GM19043 (cell line): Measurements from ENCODE around the gene IFNGR2.
"Not testable (repeated sequence)": the region's sequence is repeated elsewhere in the genome, so short reads cannot be mapped to it uniquely, and the experiment has no call there.

Experiments used
- ATAC-seq: cut with Tn5 transposase; IDR thresholded peaks from one replicate; pipeline ENCODE4 v1.9.1; 2021; ENCODE audit warnings: low read depth; ENCODE audit not compliant: unreplicated experiment

The IFNGR2 gene

DNA sequence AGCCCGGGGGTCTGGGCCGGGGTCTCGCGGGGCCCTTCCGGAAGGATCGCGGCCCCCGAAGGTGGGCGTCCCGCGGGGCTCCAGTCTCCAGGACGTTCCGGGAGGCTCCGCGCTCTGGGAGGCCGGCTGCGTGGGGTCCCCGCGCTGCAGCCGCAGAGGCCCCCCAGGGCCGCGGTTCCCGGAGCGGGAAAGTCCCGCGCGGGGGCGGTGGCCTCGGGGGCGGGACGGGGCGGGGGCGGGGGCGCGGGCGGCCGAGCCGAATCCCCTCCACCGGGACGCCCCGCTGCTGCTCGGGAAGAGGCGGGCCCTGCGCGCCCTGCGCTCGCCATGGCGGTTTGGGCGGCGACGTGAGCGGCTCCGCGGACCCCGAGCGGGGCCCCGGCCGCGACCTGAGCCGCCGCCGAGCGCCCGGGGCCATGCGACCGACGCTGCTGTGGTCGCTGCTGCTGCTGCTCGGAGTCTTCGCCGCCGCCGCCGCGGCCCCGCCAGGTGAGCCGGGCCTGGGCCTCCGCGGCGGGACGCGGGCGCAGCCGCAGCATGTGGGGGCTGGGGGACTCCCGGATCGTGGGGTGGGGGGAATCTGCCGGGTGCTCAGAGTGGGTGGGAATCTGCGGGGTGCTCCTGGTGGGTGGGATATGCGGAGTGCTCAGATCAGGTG, at the start of gene IFNGR2:
TSS of gene IFNGR2 (plus strand) at position 286 of the 658 bp plus-strand sequence. CDS start at position 417, 131 bp downstream.
- ATAC-seq = no peak

DNA sequence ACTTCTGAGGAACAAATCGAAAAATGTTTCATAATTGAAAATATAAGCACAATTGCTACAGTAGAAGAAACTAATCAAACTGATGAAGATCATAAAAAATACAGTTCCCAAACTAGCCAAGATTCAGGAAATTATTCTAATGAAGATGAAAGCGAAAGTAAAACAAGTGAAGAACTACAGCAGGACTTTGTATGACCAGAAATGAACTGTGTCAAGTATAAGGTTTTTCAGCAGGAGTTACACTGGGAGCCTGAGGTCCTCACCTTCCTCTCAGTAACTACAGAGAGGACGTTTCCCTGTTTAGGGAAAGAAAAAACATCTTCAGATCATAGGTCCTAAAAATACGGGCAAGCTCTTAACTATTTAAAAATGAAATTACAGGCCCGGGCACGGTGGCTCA, 47.9 kb upstream of the IFNGR2 start:
- ATAC-seq = no peak

- no peak for ATAC-seq
Measured at GRCh38 chr21:33355996-33356395, 47.2 kb upstream of the IFNGR2 start.

DNA sequence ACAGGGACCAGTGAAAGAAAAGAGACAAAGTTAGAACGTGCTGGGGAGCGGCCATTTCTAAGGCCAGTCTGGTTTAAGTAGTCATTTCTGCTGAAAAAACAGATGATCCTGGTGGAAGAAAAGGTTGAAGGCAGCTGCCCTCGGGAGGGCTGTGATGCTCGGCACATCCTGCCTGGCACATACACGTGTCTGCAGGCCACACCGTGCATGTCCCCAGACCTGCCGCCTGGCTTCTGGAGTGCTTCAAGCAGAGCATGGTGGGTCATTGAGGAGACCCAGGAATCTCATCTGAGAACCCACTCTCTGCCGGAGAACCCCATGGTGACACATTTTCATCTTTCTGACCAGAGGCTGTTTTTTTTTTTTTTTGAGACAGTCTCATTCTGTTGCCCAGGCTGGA, 46.0 kb upstream of the IFNGR2 start:
- ATAC-seq = no peak

GRCh38 chr21:33359446-33359845, 43.8 kb upstream of the IFNGR2 start:
- no peak for ATAC-seq

DNA sequence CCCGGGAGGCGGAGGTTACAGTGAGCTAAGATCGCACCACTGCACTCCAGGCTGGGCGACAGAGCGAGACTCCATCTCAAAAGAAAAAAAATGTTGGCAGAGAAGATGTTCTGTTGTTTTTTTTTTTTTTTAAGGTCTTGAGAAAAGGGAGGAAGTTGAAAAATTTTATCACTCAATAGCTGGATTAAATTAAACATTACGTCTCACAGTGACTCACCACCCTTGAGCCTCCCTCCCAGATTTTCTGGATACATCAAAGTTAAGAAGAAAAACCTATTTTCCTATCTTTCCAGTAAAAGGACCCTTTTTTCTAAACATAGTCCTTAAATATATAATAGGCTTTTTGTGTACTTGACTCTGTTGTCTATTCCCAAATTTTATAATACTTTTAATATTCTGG, 42.9 kb upstream of the IFNGR2 start:
- ATAC-seq = no peak

GRCh38 chr21:33360881-33361602, 42.2 kb upstream of the IFNGR2 start:
- ATAC-seq = peak; percentile 85

DNA sequence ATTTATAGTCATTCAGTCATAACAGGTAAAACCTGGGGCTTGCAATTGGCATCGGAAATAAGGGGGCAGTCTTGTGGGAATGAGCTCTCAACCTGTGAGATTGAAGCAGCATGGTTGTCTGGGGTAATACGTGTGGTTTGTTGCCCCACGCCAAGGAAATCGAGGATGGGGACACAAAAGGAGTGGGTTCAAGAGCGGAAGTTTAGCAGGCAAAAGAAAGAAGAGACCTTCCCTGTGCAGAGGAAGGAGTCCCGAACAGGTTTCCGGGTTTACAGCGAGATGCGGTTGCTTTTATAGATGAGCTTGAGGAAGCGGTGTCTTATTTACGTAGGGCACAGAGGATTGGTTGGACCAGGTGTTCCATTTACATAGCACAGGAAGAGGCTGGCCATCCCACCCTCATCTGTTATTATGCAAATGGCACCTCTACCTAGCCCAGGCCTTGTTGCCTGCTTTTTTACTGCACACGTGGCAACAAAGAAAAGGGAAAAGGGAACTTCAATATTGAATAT, 41.1 kb upstream of the IFNGR2 start:
- no peak for ATAC-seq

- ATAC-seq = not testable (repeated sequence)
Measured at GRCh38 chr21:33363911-33364609, 39.2 kb upstream of the IFNGR2 start.

GRCh38 chr21:33364830-33365229, 38.4 kb upstream of the IFNGR2 start:
- no peak for ATAC-seq

GRCh38 chr21:33367309-33367973, 35.8 kb upstream of the IFNGR2 start:
- ATAC-seq = no peak

DNA sequence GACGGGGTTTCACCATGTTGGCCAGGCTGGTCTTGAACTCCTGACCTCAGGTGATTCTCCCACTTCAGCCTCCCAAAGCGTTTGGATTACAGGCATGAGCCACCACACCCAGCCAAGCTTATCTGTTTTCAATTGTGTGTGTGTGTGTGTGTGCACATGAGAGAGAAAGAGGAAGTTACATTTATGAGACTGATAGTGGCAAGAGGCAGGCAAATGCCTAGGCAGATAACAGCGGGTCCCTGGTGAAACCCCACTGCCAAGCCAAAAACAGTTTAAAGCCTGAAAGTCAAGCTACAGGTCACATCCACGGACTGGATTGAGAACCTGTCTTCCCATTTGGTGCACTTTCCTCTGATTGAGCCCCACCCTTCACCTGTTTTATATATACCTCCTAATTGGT, 35.1 kb upstream of the IFNGR2 start:
- ATAC-seq = no peak

GRCh38 chr21:33368576-33368975, 34.6 kb upstream of the IFNGR2 start:
- no peak for ATAC-seq

GRCh38 chr21:33369586-33369985, 33.6 kb upstream of the IFNGR2 start:
- no peak for ATAC-seq

DNA sequence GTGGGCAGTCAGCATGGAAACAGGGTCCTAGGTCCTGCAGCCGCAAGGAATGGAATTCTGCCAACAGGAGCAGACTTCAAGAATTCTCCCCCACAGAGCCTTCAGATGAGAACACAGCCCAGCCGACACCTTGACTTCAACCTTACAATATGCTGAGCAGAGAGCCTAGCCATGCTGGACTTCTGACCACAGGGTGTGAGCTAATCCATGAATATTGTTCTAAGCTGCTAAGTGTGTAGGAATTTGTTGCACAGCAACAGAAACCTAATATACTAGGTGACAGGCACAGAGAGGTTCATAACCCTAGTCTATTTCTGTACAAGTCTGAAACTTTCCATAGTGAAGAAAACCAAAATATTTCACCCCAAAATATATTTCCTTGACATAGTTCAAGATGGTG, 32.9 kb upstream of the IFNGR2 start:
- ATAC-seq = no peak

- no peak for ATAC-seq
Measured at GRCh38 chr21:33371366-33371765, 31.8 kb upstream of the IFNGR2 start.

- ATAC-seq = no peak
Measured at GRCh38 chr21:33372582-33372981, 30.6 kb upstream of the IFNGR2 start.

DNA sequence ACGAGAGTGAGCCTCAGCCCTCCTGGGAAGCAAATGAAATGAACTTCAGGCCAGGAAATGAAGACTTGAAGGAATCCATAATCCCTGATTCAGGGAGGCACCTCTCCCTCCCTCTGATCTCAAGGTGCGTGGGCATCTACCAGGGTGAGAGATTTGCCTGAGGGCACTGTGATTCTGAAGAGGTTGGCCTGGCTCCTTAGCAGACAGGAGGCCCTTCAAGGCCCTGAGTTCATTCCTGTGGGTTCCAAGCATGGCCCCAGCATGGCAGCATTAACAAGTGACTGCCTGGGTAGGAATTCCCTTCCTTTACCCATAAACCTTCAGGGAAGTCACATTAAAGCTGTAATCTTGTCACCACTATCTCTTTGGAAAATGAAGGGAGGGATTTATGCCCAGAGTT, 29.8 kb upstream of the IFNGR2 start:
- ATAC-seq = no peak

DNA sequence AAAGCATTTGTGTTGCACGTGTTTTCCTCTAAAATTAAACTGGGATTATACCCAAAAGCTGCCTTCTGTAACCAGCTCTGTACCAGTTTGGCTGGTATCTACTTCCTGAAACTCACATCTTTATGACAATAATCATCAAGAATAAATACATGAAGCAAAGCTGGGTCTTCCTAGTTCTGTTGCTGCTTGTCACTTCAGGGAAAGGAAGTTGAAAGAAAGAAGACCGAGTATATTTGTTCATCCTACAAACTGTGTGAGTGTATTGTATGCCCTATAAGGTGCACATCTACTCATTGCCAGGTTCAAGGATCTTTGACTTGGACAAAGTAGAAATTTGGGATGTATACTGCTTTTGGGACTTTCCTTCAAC, 29.1 kb upstream of the IFNGR2 start:
- no peak for ATAC-seq

DNA sequence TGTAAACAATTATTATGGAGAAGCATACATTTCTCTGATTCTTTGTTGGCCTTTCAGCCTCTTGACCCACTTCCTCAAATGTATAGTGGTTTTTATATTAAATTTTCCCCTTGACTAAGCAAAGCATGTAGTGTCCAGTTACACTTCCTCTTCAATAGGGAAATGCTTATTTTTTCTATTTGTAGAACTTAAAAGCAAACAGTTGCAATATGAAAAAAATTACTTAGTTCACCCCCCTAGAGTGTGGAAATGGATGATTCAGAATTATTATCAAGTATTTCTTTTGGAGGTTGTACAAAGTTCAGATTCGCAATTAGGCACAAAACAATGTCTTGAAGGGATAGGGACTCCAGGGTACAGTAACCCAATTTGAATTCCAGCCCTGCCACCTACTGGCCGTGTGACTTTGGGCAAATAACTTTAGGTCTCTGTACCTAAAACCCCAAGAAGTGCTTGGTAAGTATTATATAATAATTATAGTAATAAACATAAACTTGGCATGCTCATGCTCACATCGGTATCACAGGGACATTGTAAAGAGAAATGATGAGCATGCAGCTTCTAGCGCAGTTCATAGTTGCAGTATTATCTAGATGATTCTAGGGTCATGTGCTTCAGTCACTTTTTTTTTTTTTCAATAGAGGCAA, 28.6 kb upstream of the IFNGR2 start:
- ATAC-seq = no peak
